ENCODE results near the gene ADRA2A.

Gene ADRA2A

GRCh38 chr10:111076682-111077478 is at the start of gene ADRA2A:
TSS of gene ADRA2A (plus strand) at chr10:111077029. CDS start at chr10:111077997, 968 bp downstream.
- TF ChIP-seq, protein P1, sequence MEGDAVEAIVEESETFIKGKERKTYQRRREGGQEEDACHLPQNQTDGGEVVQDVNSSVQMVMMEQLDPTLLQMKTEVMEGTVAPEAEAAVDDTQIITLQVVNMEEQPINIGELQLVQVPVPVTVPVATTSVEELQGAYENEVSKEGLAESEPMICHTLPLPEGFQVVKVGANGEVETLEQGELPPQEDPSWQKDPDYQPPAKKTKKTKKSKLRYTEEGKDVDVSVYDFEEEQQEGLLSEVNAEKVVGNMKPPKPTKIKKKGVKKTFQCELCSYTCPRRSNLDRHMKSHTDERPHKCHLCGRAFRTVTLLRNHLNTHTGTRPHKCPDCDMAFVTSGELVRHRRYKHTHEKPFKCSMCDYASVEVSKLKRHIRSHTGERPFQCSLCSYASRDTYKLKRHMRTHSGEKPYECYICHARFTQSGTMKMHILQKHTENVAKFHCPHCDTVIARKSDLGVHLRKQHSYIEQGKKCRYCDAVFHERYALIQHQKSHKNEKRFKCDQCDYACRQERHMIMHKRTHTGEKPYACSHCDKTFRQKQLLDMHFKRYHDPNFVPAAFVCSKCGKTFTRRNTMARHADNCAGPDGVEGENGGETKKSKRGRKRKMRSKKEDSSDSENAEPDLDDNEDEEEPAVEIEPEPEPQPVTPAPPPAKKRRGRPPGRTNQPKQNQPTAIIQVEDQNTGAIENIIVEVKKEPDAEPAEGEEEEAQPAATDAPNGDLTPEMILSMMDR (IDR thresholded peaks at IDR 0.05) = no peak

DNA sequence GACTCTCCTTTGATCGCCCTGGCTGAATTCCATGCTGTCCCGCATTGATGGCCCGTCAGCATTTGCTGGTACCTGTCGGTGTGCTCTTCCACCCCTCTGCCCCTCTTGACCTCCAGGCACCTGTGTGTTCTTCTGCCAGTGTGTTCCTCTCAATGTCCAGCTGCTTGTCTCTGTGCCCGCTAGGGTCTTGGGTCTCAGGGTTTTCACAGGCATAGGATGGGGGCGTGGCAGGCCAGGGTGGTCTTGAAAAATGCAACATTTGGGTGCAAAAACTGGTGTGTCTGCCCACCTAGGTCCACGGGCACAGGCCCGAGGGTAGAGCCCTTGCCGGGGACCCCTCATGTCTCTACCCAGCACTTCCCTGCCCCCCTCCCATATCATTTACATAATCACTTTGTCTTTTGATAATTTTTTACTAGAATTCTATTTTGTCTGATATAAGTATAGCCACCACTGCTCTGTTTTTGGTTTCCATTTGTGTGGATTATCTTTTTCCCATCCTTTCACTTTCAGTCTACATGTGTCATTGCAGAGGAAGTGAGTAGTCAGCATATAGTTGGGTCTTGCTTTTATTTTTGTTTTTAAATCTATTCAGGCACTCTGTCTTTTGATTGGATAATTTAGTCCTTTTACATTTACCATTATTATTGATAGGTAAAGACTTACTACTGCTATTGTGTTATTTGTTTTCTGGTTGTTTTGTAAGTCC is 46.6 kb upstream of the ADRA2A start:
- TF ChIP-seq, protein P1 (IDR thresholded peaks at IDR 0.05) = no peak

GRCh38 chr10:111034598-111035310 is 42.1 kb upstream of the ADRA2A start:
- TF ChIP-seq, protein P1 (IDR thresholded peaks at IDR 0.05) = no peak

DNA sequence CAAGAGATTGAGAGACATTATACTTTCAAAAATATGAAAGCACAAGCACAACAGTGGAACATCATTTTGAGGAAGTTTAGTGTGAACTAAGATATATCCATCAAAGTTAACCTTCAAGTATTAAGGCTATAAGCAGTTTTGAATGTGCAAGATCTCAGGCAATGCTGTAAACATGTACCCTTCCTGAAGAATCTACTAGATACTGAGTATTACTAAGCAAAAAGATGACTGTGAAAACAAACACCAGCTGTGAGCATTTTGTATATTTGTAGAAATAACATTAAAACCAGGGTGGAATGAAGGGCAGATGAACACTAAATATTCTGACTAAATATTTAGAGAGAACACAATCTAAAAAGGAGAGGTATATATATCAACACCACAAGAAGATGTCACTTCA is 41.3 kb upstream of the ADRA2A start:
- TF ChIP-seq, protein P1 (IDR thresholded peaks at IDR 0.05) = no peak

DNA sequence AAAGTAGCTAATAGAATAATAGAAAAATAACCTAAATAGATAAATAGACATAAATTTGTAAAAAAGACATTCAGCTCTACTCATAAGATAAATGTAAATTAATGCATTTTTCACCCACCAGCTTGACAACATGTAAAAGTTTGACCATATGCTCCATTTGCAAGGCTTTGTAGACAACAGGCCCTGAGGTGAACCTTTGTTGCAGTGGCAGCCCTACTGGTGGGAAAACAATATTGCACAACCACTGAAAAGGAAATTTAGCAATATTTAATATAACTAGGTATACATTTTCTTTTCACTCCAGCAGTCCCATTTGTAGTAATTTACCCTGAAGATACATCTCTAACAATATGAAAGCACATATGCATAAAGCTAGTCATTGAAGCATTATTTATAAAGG is 39.0 kb upstream of the ADRA2A start:
- TF ChIP-seq, protein P1 (IDR thresholded peaks at IDR 0.05) = no peak; the same call in 1 of the 2 replicates

DNA sequence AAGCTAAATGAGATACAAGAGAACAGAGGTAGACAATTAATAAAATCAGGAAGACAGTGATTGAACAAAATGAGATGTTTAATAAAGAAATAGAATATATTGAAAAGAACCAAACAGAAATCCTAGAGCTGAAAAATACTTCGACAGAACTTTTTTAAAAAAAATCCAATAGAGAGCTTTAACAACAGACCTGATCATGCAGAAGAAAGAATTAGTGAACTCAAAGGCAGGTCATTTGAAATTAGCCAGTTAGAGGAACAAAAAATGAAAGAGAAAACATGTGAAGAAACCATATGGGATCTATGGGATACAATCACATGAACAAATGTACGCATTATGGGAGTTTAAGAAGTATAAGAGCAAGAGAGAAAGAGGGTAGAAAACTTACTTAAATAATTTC is 37.3 kb upstream of the ADRA2A start:
- TF ChIP-seq, protein P1 (IDR thresholded peaks at IDR 0.05) = no peak

- TF ChIP-seq, protein P1 (IDR thresholded peaks at IDR 0.05) = no peak
Observed at GRCh38 chr10:111057006-111057405, 19.8 kb upstream of the ADRA2A start.
